Natural killer cell (primary cell): ENCODE results near the gene FRAT2. TPM values are rescaled to one million over a fixed set of nuclear protein-coding genes. Genes with fewer than 3 reads are reported as not detected.
A peak's percentile ranks its signal among the peaks of the same experiment; 100 is the strongest.

Experiments
- ATAC-seq, 3 donors: fragments of 150-1000 bp in 2 of 3; fragments of 200-7000 bp in 1 of 3; cut with Tn5 transposase; 1 replicate in 1 of 3; 2 replicates in 2 of 3; pipeline ENCODE4 v1.10.0; 2021; ENCODE audit warnings: mild to moderate bottlenecking in 2 of 3, moderate library complexity in 2 of 3
- DNase-seq, 2 donors: peaks; one replicate each; pipeline versions ENCODE4 v3.0.0 to v3.0.0-alpha.2; 2013 to 2021; ENCODE audit warnings: mixed read lengths in 1 of 2
- H3K27ac ChIP-seq: one replicate; pipeline ENCODE4 v1.5.1; 2013; ENCODE audit warnings: mild to moderate bottlenecking, low read length
- H3K27me3 ChIP-seq: one replicate; pipeline ENCODE4 v1.6.1; 2013; ENCODE audit warnings: low read length; ENCODE audit not compliant: control insufficient read depth, insufficient read depth
- H3K36me3 ChIP-seq: one replicate; pipeline ENCODE4 v1.6.1; 2013; ENCODE audit warnings: low read length; ENCODE audit not compliant: control insufficient read depth, insufficient read depth
- H3K4me1 ChIP-seq: one replicate; pipeline ENCODE4 v1.6.1; 2013; ENCODE audit warnings: low read length; ENCODE audit not compliant: control insufficient read depth, insufficient read depth
- H3K4me3 ChIP-seq: one replicate; pipeline ENCODE4 v1.5.1; 2013; ENCODE audit warnings: low read length
- H3K9me3 ChIP-seq: one replicate; pipeline ENCODE4 v1.6.1; 2013; ENCODE audit warnings: low read length; ENCODE audit not compliant: control insufficient read depth, insufficient read depth
- H3K27ac Mint-ChIP-seq, 2 donors: one replicate each; pipeline ENCODE4 v1.8.0; 2022; ENCODE audit warnings: mild to moderate bottlenecking in 2 of 2, mixed read lengths in 2 of 2, moderate library complexity in 1 of 2
- H3K27me3 Mint-ChIP-seq, 2 donors: one replicate each; pipeline ENCODE4 v1.8.0; 2022; ENCODE audit warnings: low read depth in 2 of 2, mixed read lengths in 2 of 2
- H3K36me3 Mint-ChIP-seq: one replicate; pipeline ENCODE4 v1.8.0; 2022; ENCODE audit warnings: mixed read lengths
- H3K4me1 Mint-ChIP-seq, 2 donors: one replicate each; pipeline ENCODE4 v1.8.0; 2022; ENCODE audit warnings: mixed read lengths in 2 of 2
- H3K4me3 Mint-ChIP-seq: one replicate; pipeline ENCODE4 v1.8.0; 2022; ENCODE audit warnings: mild to moderate bottlenecking, moderate library complexity, mixed read lengths
- H3K9me3 Mint-ChIP-seq, 2 donors: one replicate each; pipeline ENCODE4 v1.8.0; 2022; ENCODE audit warnings: mixed read lengths in 2 of 2
- CTCF ChIP-seq: fragments of 200-600 bp; IDR thresholded peaks from one replicate; pipeline ENCODE4 v1.8.0; 2022; ENCODE audit warnings: antibody characterized with exemption
- WGBS: methylation state at CpG from one replicate; pipeline ENCODE4 v1.1.7; 2013; ENCODE audit warnings: missing lambda C conversion rate; ENCODE audit not compliant: insufficient coverage; 5-methylcytosine and 5-hydroxymethylcytosine counted together
- intact Hi-C: fragments of 100-400 bp; cut with micrococcal nuclease; formaldehyde crosslinking; loops from one replicate; pipeline ENCODE4 v1.14.2; 2022
- total RNA-seq, 4 donors: library from RNA; stranded (reverse); fragments of 120-200 nt in 1 of 4; gene quantifications; one replicate each; pipeline versions ENCODE4 v1.2.3 to v1.2.4, GENCODE V29; 2013 to 2022

The FRAT2 gene
- total RNA-seq, 3 donors from 2014 or later (not counting 1 experiment from before 2014, with no cell fraction given), result 18.7 to 23.4 (median 22.2) TPM

GRCh38 chr10:97331153-97331703 is 3.3 kb downstream of the FRAT2 start:
- H3K4me3 ChIP-seq, result no peak overlapping the region
- ATAC-seq, result no peak
- no peak for DNase-seq
- Mint-ChIP-seq H3K4me3 (peak overlapping the region; percentile 78), H3K9me3 (no peaks in the 10 kb centered on the region), H3K27me3 (no peaks in the 10 kb centered on the region), H3K4me1 (peaks cover 39 to 55% of the 10 kb centered on the region in 2 donors), H3K27ac (peak overlapping the region; percentile 46 to 67), H3K36me3 (no peaks in the 10 kb centered on the region)
- TF ChIP-seq CTCF, result no peak
- 85% methylated on average over 6 of the region's 6 CpGs for WGBS
- H3K27ac ChIP-seq, result no peak overlapping the region
- H3K4me1 ChIP-seq, result peaks cover 41% of the 10 kb centered on the region
- H3K9me3 ChIP-seq, result no peaks in the 10 kb centered on the region
- no peaks in the 10 kb centered on the region for H3K36me3 ChIP-seq
- intact Hi-C loops, result loop anchor here (5.0 to 10.0 kb wide), 2 partner anchors 54 to 74 kb away; partner anchors contain the start of gene RRP12
- no peaks in the 10 kb centered on the region for H3K27me3 ChIP-seq

GRCh38 chr10:97329766-97330165 is 4.8 kb downstream of the FRAT2 start:
- H3K9me3 ChIP-seq, result no peaks in the 10 kb centered on the region
- Mint-ChIP-seq H3K4me3 (no peak overlapping the region), H3K27me3 (no peaks in the 10 kb centered on the region), H3K27ac (peak overlapping the region in 1 of 2 donors; percentile 8), H3K36me3 (no peaks in the 10 kb centered on the region), H3K9me3 (no peaks in the 10 kb centered on the region), H3K4me1 (peaks cover 43 to 55% of the 10 kb centered on the region in 2 donors)
- no peak overlapping the region for H3K27ac ChIP-seq
- H3K4me1 ChIP-seq, result peaks cover 34% of the 10 kb centered on the region
- H3K27me3 ChIP-seq, result no peaks in the 10 kb centered on the region
- no peaks in the 10 kb centered on the region for H3K36me3 ChIP-seq
- DNase-seq (no peak), ATAC-seq (no peak)
- TF ChIP-seq CTCF, result no peak
- 97% methylated on average over 5 of the region's 5 CpGs for WGBS
- H3K4me3 ChIP-seq, result no peak overlapping the region
- intact Hi-C loops, result loop anchor here (5.0 to 10.0 kb wide), 2 partner anchors 52 to 75 kb away; partner anchors contain the start of gene RRP12

- peaks cover 34% of the 10 kb centered on the region for H3K4me1 ChIP-seq
- H3K36me3 ChIP-seq, result no peaks in the 10 kb centered on the region
- Mint-ChIP-seq H3K27ac (peak overlapping the region in 1 of 2 donors; percentile 46), H3K4me1 (peaks cover 43 to 55% of the 10 kb centered on the region in 2 donors), H3K36me3 (no peaks in the 10 kb centered on the region), H3K4me3 (no peak overlapping the region), H3K9me3 (no peaks in the 10 kb centered on the region), H3K27me3 (no peaks in the 10 kb centered on the region)
- 97% methylated on average over 3 of the region's 3 CpGs for WGBS
- H3K27me3 ChIP-seq, result no peaks in the 10 kb centered on the region
- intact Hi-C loops, result no loop called here
- DNase-seq (no peak), ATAC-seq (no peak)
- H3K27ac ChIP-seq, result no peak overlapping the region
- no peaks in the 10 kb centered on the region for H3K9me3 ChIP-seq
- no peak for TF ChIP-seq CTCF
- H3K4me3 ChIP-seq, result no peak overlapping the region
Measured at GRCh38 chr10:97328646-97329453, 5.7 kb downstream of the FRAT2 start.
